Measurements from ENCODE around the gene ATP2C2.

Gene ATP2C2

DNA sequence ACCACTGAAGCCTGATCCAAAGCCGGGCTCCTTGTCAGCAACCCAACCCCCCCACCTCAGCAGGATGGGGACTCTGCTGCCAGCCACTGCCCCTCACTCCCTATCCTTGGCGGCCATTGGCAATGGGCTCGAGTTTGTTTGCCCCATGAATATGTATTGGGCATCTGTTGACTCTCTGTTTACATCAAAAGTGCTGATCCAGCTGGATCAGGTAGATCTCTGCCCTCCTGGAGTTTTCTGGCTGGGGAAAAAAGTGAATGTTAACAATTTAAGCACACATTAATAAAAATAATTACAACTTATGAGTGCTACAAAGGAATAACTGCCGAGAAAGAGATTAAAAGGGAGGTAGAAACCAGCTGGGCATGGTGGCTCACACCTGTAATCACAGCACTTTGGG is 62.5 kb downstream of the ATP2C2 start:
- H3K27me3 ChIP-seq (ENCODE audit: insufficient read depth, low read depth): peaks cover 33% of the 10 kb centered on the region; the same call in 1 of the 2 replicates

DNA sequence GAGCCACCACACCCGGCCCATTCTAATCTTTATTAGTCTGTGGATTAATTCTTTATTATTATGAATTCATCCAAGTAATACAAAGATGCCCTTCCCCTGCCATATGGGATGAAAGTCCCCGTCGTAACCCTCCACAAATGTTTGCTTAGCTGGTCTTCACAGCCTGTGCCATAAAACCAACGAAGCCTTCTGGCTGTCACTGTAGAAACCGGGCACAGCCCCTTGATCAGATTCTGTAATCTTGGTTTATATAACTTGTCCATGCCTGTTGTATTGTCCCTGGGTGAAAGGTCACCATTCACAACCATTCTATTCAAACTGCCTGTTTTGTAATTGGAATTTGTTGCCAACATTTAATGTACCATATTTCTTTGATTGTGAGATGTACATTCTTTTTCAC is 66.5 kb downstream of the ATP2C2 start:
- H3K9ac ChIP-seq: no peak overlapping the region
- H4K20me1 ChIP-seq (ENCODE audit: insufficient read depth): no peaks in the 10 kb centered on the region
- no peaks in the 10 kb centered on the region for H3K79me2 ChIP-seq (ENCODE audit: insufficient read depth, low read depth)
- H2AFZ ChIP-seq (ENCODE audit: low read depth): no peak overlapping the region
- H3K27me3 ChIP-seq (ENCODE audit: insufficient read depth, low read depth): peaks cover 46% of the 10 kb centered on the region; the same call in 1 of the 2 replicates
- no peaks in the 10 kb centered on the region for H3K36me3 ChIP-seq (ENCODE audit: insufficient read depth)
- no peak overlapping the region for H3K4me3 ChIP-seq (IDR thresholded peaks at IDR 0.05; ENCODE audit: insufficient read depth, low read depth, low read length)
- TF ChIP-seq, protein P1, sequence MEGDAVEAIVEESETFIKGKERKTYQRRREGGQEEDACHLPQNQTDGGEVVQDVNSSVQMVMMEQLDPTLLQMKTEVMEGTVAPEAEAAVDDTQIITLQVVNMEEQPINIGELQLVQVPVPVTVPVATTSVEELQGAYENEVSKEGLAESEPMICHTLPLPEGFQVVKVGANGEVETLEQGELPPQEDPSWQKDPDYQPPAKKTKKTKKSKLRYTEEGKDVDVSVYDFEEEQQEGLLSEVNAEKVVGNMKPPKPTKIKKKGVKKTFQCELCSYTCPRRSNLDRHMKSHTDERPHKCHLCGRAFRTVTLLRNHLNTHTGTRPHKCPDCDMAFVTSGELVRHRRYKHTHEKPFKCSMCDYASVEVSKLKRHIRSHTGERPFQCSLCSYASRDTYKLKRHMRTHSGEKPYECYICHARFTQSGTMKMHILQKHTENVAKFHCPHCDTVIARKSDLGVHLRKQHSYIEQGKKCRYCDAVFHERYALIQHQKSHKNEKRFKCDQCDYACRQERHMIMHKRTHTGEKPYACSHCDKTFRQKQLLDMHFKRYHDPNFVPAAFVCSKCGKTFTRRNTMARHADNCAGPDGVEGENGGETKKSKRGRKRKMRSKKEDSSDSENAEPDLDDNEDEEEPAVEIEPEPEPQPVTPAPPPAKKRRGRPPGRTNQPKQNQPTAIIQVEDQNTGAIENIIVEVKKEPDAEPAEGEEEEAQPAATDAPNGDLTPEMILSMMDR (conservative IDR thresholded peaks at IDR 0.05; ENCODE audit: low read depth, low read length): no peak
- no peaks in the 10 kb centered on the region for H3K4me1 ChIP-seq (ENCODE audit: low read depth, poor library complexity, severe bottlenecking)
- H3K27ac ChIP-seq: no peak overlapping the region
- H3K4me2 ChIP-seq: no peak overlapping the region

More for the DNA sequence above, 62.5 kb downstream of the ATP2C2 start:
- Histone ChIP-seq H3K4me1 (ENCODE audit: low read depth, poor library complexity, severe bottlenecking) (no peaks in the 10 kb centered on the region), H3K9ac (no peak overlapping the region), H3K36me3 (ENCODE audit: insufficient read depth) (no peaks in the 10 kb centered on the region), H3K79me2 (ENCODE audit: insufficient read depth, low read depth) (no peaks in the 10 kb centered on the region), H3K4me2 (no peak overlapping the region), H2AFZ (ENCODE audit: low read depth) (no peak overlapping the region), H3K4me3 (IDR thresholded peaks at IDR 0.05; ENCODE audit: insufficient read depth, low read depth, low read length) (no peak overlapping the region), H3K27ac (no peak overlapping the region), H4K20me1 (ENCODE audit: insufficient read depth) (no peaks in the 10 kb centered on the region)
- TF ChIP-seq, protein P1 (conservative IDR thresholded peaks at IDR 0.05; ENCODE audit: low read depth, low read length): no peak

DNA sequence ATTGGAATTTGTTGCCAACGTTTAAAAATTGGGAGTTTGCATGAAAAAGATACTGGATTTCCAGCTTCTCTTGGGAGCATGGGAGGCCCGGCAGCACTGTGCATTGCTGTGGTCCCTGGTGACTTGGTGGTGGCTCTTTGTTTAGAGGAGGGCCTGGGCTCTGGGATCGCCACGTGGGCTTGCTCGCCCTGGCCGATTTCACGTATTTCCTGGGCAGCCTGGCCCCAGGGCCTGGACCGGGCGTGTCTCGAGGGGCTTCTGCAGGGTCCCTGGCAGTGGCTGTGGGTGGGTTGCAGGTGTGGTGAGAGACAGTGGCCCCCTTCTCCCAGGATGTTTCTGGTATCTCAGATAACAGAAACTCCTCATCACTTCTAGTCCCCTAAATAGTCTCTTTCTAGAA is 67.9 kb downstream of the ATP2C2 start:
- Histone ChIP-seq H3K4me1 (ENCODE audit: low read depth, poor library complexity, severe bottlenecking) (no peaks in the 10 kb centered on the region), H3K79me2 (ENCODE audit: insufficient read depth, low read depth) (no peaks in the 10 kb centered on the region), H3K27me3 (ENCODE audit: insufficient read depth, low read depth) (peaks cover 39% of the 10 kb centered on the region; the same call in 1 of the 2 replicates), H3K4me2 (no peak overlapping the region), H3K4me3 (IDR thresholded peaks at IDR 0.05; ENCODE audit: insufficient read depth, low read depth, low read length) (no peak overlapping the region), H3K36me3 (ENCODE audit: insufficient read depth) (no peaks in the 10 kb centered on the region), H3K9ac (no peak overlapping the region), H4K20me1 (ENCODE audit: insufficient read depth) (no peaks in the 10 kb centered on the region), H3K27ac (no peak overlapping the region), H2AFZ (ENCODE audit: low read depth) (no peak overlapping the region)
- TF ChIP-seq, protein P1 (conservative IDR thresholded peaks at IDR 0.05; ENCODE audit: low read depth, low read length): no peak

DNA sequence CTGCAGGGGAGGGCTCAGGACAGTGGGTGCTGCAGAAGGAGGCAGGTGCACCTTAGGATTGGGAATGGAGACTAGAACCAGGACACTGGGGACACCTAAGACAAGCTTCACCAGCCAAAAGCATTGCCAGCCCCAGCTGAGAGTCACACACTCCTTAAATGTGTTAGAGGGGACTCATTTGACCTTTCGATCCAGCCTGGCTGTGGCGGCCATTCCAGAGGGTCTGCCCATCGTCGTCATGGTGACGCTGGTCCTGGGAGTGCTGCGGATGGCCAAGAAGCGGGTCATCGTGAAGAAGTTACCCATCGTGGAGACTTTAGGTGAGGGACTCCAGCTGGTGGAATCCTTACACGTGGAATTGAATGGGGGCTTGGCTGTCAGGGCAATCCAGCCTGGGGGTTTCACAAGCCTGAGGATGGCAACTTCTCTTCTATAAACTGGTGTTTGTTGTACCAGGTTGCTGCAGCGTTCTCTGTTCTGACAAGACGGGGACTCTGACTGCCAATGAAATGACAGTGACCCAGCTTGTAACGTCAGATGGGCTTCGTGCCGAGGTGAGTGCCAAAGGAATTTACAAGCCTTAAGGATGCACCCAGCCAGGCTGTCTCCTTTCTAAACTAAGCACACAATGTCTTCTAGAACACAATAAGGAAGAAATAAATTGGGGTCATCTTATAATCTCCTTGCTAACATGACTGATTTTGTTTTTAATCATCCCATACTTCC is 70.8 kb downstream of the ATP2C2 start:
- no peak overlapping the region for H2AFZ ChIP-seq (ENCODE audit: low read depth)
- H3K36me3 ChIP-seq (ENCODE audit: insufficient read depth): no peaks in the 10 kb centered on the region
- no peak overlapping the region for H3K4me3 ChIP-seq (IDR thresholded peaks at IDR 0.05; ENCODE audit: insufficient read depth, low read depth, low read length)
- H3K9ac ChIP-seq: no peak overlapping the region
- peaks cover 44% of the 10 kb centered on the region for H3K27me3 ChIP-seq (ENCODE audit: insufficient read depth, low read depth)
- H3K27ac ChIP-seq: no peak overlapping the region
- no peaks in the 10 kb centered on the region for H3K4me1 ChIP-seq (ENCODE audit: low read depth, poor library complexity, severe bottlenecking)
- no peaks in the 10 kb centered on the region for H3K79me2 ChIP-seq (ENCODE audit: insufficient read depth, low read depth)
- H4K20me1 ChIP-seq (ENCODE audit: insufficient read depth): no peaks in the 10 kb centered on the region
- TF ChIP-seq, protein P1 (conservative IDR thresholded peaks at IDR 0.05; ENCODE audit: low read depth, low read length): no peak
- H3K4me2 ChIP-seq: no peak overlapping the region

Measured in KMS-11 (cell line).